K562 (cell line): ENCODE data around the gene PARD6B. TPM values are rescaled to one million over a fixed set of nuclear protein-coding genes. Genes with fewer than 3 reads are reported as not detected.

Source experiments
- ARNT ChIP-seq, 2 experiments: fragments of 450-650 bp; IDR thresholded peaks; 2 replicates each; pipeline ENCODE4 v1.6.1; 2016; ENCODE audit warnings: mild to moderate bottlenecking in 1 of 2
- CBX2 ChIP-seq: fragments of 200-600 bp; sonication (generic); IDR thresholded peaks from one replicate; pipeline ENCODE4 v1.6.1; 2012; ENCODE audit warnings: mild to moderate bottlenecking, low read length, inconsistent platforms; ENCODE audit not compliant: insufficient read depth, poor library complexity, severe bottlenecking
- CGGBP1 ChIP-seq: fragments of 250-450 bp; sonication (Bioruptor Pico); IDR thresholded peaks from 2 replicates; pipeline ENCODE4 v1.9.0; 2021; ENCODE audit warnings: mild to moderate bottlenecking
- CXXC5 ChIP-seq: fragments of 250-450 bp; sonication (Bioruptor Pico); IDR thresholded peaks from 2 replicates; pipeline ENCODE4 v1.8.0; 2022; ENCODE audit warnings: inconsistent platforms, mild to moderate bottlenecking, moderate library complexity
- DPF2 ChIP-seq: fragments of 450-650 bp; IDR thresholded peaks from 2 replicates; pipeline ENCODE4 v1.6.1; 2016
- EWSR1 ChIP-seq: fragments of 450-650 bp; IDR thresholded peaks from 2 replicates; pipeline ENCODE4 v1.6.1; 2018; ENCODE audit warnings: borderline replicate concordance, mild to moderate bottlenecking, low read depth, moderate library complexity; ENCODE audit not compliant: partially characterized antibody
- FOXM1 ChIP-seq, 2 experiments: fragments of 450-650 bp in 1 of 2; sonication (generic) in 1 of 2; formaldehyde crosslinking in 1 of 2; IDR thresholded peaks; 2 replicates each; pipeline versions ENCODE4 v1.6.1 to v1.9.0; 2017 to 2022; ENCODE audit warnings: low read depth in 2 of 2, mild to moderate bottlenecking in 2 of 2, missing genetic modification reagents in 1 of 2, moderate library complexity in 1 of 2
- FOXP1 ChIP-seq: sonication (generic); formaldehyde crosslinking; IDR thresholded peaks from 2 replicates; pipeline ENCODE4 v1.8.0; 2022; ENCODE audit warnings: mild to moderate bottlenecking, missing genetic modification reagents
- GTF2F1 ChIP-seq: IDR thresholded peaks from 2 replicates; pipeline ENCODE4 v1.6.1; 2011; ENCODE audit warnings: low read depth, low read length, improper control_type of control experiment
- LARP7 ChIP-seq: fragments of 450-650 bp; IDR thresholded peaks from 2 replicates; pipeline ENCODE4 v1.6.1; 2016
- OTX1 ChIP-seq: fragments of 450-650 bp; formaldehyde crosslinking; IDR thresholded peaks from 2 replicates; pipeline ENCODE4 v1.4.0; 2022; ENCODE audit warnings: mild to moderate bottlenecking
- SIN3A ChIP-seq, 2 experiments: fragments of 150-350 bp in 1 of 2; IDR thresholded peaks; 2 replicates each; pipeline ENCODE4 v1.6.1; 2011 to 2016; ENCODE audit warnings: borderline replicate concordance in 2 of 2, low read depth in 2 of 2, low read length in 2 of 2, mild to moderate bottlenecking in 2 of 2, moderate library complexity in 2 of 2; ENCODE audit not compliant: control insufficient read depth in 1 of 2
- SNIP1 ChIP-seq: fragments of 450-650 bp; IDR thresholded peaks from 2 replicates; pipeline ENCODE4 v1.7.1; 2017; ENCODE audit warnings: low read depth, mild to moderate bottlenecking
- TARDBP ChIP-seq: fragments of 450-650 bp; IDR thresholded peaks from 2 replicates; pipeline ENCODE4 v1.6.1; 2016
- TBP ChIP-seq: optimal IDR thresholded peaks from 2 replicates; pipeline ENCODE3; 2011; ENCODE audit warnings: low read depth, low read length, improper control_type of control experiment
- ZBTB1 ChIP-seq: sonication (generic); formaldehyde crosslinking; IDR thresholded peaks from 2 replicates; pipeline ENCODE4 v1.8.1; 2023; ENCODE audit warnings: missing genetic modification reagents, low read depth, mild to moderate bottlenecking, borderline replicate concordance
- ZNF134 ChIP-seq: fragments of 250-450 bp; sonication (Bioruptor Pico); conservative IDR thresholded peaks from 2 replicates; pipeline ENCODE4 v1.4.0; 2020
- ZNF277 ChIP-seq: fragments of 250-450 bp; sonication (Bioruptor Pico); IDR thresholded peaks from 2 replicates; pipeline ENCODE4 v1.8.0; 2022; ENCODE audit warnings: inconsistent platforms, mild to moderate bottlenecking, moderate library complexity, borderline replicate concordance
- ZNF75A ChIP-seq: fragments of 450-650 bp; formaldehyde crosslinking; IDR thresholded peaks from 2 replicates; pipeline ENCODE4 v1.4.0; 2020; ENCODE audit warnings: mild to moderate bottlenecking
- polyA plus RNA-seq, 8 experiments: library from polyadenylated mRNA; depleted of rRNA in 4 of 8; stranded (reverse) in 5 of 8; unstranded in 3 of 8; fragments of >200 nt; fragmentation: Nextera tagmentation in 2 of 8; fragmentation: Illumina TruSeq in 1 of 8; extraction: Ambion mirVana in 2 of 8; extraction: Trizol in 1 of 8; gene quantifications; 2 replicates each; pipeline versions ENCODE4 v1.2.1 to v1.2.3, GENCODE V29; 2011 to 2014; ENCODE audit warnings: inconsistent platforms in 1 of 8, missing spikeins in 1 of 8
- total RNA-seq, 7 experiments: library from RNA; depleted of rRNA in 6 of 7; stranded (reverse); fragments of >200 nt in 6 of 7; fragmentation: Illumina TruSeq in 2 of 7; extraction: Trizol in 2 of 7; gene quantifications; 2 replicates each; pipeline versions ENCODE4 v1.2.1 to v1.2.3, GENCODE V29; 2011 to 2021; ENCODE audit warnings: low replicate concordance in 1 of 7
- TF ChIP-seq, protein P1 (sequence below): fragments of 450-650 bp; IDR thresholded peaks from 2 replicates; pipeline ENCODE4 v1.6.1; 2018; ENCODE audit warnings: mild to moderate bottlenecking, low read depth; ENCODE audit not compliant: partially characterized antibody
- TF ChIP-seq, protein P2 (sequence below): fragments of 150-350 bp; conservative IDR thresholded peaks from 2 replicates; pipeline ENCODE4 v1.6.1; 2014; ENCODE audit warnings: low read length

PARD6B gene
- total and polyA plus RNA-seq, 9 of the 15 experiments (the other 6 are each of a cell fraction or from before 2014, with no cell fraction given): 1.7 to 12.3 (median 5.5) TPM

DNA sequence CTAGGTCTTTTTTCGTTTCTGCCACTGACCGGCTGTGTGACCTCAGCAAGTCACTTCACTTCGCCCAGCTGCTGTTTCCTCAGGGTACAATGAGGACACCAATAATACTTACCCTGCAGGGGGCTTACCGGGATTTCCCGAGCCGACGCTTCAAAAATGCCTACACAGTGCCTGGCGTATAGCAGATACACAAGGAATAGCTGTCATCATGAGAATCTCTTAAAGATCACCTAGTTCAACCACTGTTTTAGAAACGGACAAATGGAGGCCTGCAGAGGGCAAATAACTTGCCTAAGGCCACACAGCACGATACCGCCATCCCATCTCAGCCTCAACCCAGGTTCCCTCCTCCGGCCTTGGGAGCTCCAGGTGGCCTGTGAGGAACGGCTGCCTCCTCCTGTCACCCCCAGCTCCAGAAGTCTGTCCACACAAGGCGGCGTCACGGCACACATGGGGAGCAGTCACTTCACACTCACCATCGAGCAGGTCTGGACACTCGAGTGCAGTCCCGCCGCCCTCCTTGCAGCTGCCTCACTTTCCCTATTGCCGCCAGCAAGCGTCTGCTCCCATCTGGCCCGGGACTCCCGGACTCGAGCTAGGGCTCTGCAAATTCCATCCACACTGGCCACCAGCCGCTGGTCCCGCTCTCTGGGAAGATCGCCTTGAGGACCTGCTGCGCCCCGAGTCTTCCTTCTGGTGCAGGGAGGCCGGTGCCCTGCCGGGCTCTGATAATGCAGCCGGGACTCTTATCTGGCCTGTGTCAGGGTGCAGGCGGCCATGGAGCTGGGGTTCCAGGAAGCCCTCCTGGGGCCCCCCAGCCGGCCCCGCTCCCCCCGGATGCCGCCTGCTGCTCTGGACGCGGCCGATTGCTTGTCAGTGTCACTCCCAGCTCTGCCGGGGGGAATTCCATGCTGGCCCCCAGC, 40.5 kb upstream of the PARD6B start, which contains the start of gene RIPOR3 (continued):
- TF ChIP-seq ZNF277 (CRISPR knock-in tag) (no peak), TBP (peak; percentile 45), ARNT (IDR thresholded peaks at IDR 0.05) (peak; percentile 22 to 82; a peak in 3 of 4 replicates), DPF2 (peak; percentile 93), CBX2 (no peak), ZBTB1 (CRISPR knock-in tag) (no peak; the same call in 1 of the 2 replicates), GTF2F1 (no peak), FOXM1 (IDR thresholded peaks at IDR 0.05; ENCODE audit: low read depth) (peak; percentile 93), FOXM1 (CRISPR knock-in tag; IDR thresholded peaks at IDR 0.05; ENCODE audit: low read depth) (peak; percentile 57; the same call in 1 of the 2 replicates), FOXP1 (CRISPR knock-in tag) (peak; percentile 64; the same call in 1 of the 2 replicates), CGGBP1 (CRISPR knock-in tag) (no peak), CXXC5 (CRISPR knock-in tag) (peak; percentile 98), OTX1 (CRISPR knock-in tag) (no peak), TARDBP (peak; percentile 64; the same call in 1 of the 2 replicates), EWSR1 (no peak), LARP7 (peak; percentile 61; the same call in 1 of the 2 replicates), ZNF75A (CRISPR knock-in tag) (no peak), SIN3A (IDR thresholded peaks at IDR 0.05; ENCODE audit: borderline replicate concordance in 2 of 2, control insufficient read depth in 1 of 2, low read depth in 2 of 2, low read length in 2 of 2) (peak; percentile 49 to 55; a peak in 2 of 4 replicates), SNIP1 (no peak), ZNF134 (CRISPR knock-in tag) (no peak; the same call in 1 of the 2 replicates)
- TF ChIP-seq, protein P1, sequence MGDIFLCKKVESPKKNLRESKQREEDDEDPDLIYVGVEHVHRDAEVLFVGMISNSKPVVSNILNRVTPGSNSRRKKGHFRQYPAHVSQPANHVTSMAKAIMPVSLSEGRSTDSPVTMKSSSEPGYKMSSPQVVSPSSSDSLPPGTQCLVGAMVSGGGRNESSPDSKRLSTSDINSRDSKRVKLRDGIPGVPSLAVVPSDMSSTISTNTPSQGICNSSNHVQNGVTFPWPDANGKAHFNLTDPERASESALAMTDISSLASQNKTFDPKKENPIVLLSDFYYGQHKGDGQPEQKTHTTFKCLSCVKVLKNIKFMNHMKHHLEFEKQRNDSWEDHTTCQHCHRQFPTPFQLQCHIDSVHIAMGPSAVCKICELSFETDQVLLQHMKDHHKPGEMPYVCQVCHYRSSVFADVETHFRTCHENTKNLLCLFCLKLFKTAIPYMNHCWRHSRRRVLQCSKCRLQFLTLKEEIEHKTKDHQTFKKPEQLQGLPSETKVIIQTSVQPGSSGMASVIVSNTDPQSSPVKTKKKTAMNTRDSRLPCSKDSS: no peak
- TF ChIP-seq, protein P2, sequence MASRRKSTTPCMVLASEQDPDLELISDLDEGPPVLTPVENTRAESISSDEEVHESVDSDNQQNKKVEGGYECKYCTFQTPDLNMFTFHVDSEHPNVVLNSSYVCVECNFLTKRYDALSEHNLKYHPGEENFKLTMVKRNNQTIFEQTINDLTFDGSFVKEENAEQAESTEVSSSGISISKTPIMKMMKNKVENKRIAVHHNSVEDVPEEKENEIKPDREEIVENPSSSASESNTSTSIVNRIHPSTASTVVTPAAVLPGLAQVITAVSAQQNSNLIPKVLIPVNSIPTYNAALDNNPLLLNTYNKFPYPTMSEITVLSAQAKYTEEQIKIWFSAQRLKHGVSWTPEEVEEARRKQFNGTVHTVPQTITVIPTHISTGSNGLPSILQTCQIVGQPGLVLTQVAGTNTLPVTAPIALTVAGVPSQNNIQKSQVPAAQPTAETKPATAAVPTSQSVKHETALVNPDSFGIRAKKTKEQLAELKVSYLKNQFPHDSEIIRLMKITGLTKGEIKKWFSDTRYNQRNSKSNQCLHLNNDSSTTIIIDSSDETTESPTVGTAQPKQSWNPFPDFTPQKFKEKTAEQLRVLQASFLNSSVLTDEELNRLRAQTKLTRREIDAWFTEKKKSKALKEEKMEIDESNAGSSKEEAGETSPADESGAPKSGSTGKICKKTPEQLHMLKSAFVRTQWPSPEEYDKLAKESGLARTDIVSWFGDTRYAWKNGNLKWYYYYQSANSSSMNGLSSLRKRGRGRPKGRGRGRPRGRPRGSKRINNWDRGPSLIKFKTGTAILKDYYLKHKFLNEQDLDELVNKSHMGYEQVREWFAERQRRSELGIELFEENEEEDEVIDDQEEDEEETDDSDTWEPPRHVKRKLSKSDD: no peak
